GM21423 (cell line): Measurements from ENCODE around the gene TTC16.

Experiments used
- ATAC-seq: cut with Tn5 transposase; IDR thresholded peaks from one replicate; pipeline ENCODE4 v1.9.1; 2021; ENCODE audit warnings: mild to moderate bottlenecking, moderate library complexity; ENCODE audit not compliant: unreplicated experiment

TTC16 gene

DNA sequence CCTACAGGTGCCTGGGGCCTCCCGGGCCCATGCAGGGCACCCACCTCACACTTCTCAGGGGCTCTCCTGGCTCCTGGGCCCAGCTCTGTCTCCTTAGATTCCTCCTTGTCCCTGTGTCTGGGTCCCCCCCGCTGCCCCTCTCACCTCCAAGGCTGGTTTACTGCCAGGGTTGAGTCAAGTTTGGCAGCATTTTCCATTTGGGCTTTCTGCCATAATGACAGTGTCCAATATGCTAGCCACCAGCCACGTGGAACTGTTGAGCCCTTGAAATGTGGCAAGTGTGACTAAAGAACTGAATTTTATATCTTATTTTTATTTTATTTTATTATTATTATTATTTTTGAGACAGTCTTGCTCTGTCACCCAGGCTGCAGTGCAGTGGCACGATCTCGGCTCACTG lies 1.9 kb downstream of the TTC16 start:
- ATAC-seq = no peak

DNA sequence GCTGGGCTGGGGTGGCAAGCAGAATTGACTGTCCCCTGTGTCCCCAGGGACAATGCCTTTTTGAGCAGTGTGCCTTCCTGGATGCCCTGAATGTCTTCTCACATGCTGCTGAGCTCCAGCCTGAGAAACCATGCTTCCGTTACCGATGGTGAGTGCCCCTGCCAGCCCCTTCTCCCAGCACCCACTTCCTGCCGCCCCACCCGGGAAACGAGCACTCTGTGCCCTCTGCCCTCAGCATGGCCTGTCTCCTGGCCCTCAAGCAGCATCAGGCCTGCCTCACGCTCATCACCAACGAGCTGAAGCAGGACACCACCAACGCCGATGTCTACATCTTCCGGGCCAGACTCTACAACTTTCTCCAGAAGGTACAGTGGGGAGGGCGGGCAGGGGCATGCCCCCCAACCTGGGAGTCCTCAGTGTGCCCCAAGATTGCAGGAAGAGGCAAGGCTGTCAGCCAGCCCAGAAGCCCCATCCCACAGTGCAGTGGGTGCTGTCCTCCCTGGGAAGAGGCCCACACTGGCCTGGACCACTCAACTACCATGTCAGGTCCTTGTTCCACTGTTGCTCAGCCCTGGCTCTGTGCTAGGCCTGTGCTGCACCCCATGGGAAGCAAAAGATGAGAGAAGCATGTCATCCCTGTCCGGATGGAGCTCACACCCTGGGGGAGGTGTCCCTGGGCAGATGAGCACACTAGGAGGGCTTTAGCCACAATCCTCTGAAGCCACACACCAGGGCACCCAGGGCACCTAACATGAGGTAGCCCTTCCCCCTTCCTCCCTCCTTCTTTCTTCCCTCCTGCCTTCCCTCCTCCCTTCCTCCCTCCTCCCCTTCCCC lies 4.4 kb downstream of the TTC16 start:
- no peak for ATAC-seq

DNA sequence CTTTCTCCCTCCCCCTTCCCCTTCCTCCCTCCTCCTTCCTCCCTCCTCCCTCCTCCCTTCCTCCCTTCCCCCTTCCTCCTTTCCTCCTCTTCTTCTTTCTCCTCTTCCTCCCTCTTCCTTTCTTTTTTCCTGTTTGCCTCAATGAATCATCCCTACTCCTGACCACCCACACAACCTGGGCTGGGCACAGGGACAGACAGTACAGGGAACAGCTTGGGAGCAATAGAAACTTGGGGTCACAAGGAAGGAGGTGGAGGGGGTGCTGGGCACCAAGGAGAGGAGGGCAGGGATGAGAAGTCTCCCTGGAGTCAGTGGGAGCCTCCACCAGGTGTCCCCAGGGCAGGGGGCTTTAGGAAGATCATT lies 5.0 kb downstream of the TTC16 start:
- no peak for ATAC-seq

DNA sequence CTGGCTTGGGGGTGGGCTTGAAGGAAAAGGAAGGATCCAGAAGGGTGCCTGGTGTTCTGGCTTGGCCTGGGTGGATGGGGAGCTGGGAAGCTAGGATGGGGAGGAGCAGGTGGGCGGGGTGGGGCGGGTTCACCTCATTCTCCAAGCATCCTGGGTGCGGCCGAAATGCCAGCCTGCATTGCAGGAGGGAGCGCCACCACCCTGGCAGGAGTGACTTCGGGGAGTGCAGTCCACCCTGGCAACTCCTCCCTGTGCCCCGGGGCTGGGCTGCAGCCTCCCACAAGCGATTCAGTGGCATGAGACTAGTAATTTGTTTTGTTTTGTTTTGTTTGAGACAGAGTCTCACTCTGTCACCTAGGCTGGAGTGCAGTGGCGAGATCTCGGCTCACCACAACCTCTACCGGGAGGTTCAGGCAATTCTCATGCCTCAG lies 5.5 kb downstream of the TTC16 start:
- ATAC-seq = no peak

DNA sequence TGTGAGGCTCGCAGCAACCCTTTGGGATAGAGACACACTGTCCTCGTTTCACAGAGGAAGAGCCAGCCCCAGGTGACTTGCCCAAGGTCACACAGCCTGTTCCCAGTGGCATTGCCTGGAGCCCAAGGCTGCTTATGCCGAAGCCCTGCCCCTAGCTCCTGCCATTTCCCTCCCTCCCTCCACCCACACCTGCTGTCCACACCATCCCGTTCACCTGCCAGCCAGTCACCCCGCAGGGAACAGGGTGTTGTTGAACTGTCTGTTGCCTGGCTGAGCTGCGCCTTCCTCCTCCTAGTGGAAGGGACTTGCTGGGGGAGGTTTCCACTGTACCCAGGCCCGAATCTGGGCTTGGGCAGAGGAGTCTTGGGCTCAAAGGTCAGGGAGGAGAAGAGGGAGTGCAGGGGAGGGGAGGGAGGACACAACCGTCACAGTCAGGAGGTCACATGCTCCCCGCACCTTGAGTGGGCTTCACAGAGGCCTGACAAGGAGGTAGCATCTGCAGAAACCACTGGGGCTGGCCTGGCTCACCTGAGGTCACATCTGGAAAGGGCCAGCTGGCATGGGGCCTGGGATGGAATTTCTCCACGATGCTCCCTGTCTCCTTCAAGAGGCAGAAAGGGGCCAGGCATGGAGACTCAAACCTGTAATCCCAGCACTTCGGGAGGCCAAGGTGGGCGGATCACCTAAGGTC lies 6.3 kb downstream of the TTC16 start:
- ATAC-seq = no peak

DNA sequence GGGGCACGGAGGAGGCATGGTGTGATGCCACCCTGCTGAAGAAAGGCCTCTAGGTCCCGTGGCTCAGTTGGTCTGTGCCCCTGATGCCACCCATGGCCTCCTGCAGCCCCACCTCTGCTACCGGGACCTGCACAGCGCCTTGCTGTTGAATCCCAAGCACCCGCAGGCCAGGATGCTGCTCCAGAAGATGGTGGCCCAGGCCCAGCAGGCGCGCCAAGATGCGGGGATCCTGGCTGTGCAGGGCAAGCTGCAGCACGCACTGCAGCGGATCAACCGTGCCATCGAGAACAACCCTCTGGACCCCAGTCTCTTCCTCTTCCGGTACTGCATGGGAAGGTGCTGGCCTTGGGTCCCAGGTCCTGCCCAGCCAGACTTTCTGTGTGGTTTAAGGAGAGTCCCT lies 7.1 kb downstream of the TTC16 start:
- ATAC-seq = no peak

DNA sequence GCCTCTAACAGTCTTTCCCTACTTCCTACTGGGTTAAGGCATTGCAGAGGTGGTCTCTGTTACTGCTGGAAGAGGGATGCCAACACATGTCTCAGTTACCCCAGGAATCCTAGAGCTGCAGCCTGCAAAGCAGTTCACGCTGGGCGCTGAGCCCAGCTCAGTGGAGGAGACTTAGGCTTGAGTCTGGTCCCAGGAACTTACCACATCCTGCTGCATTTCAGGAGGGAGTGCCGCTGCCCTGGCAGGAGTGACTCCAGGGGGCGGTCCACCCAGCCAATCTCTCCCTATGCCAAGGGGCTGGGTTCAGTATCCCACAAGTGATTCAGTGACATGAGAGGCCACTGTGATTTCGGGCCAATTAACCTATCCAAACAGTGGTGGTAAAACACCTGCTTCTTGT lies 7.6 kb downstream of the TTC16 start:
- ATAC-seq = no peak

DNA sequence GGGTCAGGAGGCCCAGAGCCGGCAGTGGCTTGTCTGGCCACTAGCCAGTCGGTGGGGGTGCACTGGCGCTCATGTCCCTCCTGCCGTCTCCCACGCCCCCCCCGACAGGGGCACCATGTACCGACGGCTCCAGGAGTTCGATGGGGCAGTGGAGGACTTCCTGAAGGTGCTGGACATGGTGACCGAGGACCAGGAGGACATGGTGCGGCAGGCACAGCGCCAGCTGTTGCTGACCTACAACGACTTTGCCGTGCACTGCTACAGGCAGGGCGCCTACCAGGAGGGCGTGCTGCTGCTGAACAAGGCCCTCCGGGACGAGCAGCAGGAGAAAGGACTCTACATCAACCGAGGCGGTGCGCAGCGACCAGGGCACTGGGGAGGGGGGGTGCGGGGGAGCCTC lies 8.1 kb downstream of the TTC16 start:
- no peak for ATAC-seq

GRCh38 chr9:127726871-127727270 lies 11.0 kb downstream of the TTC16 start:
- no peak for ATAC-seq

GRCh38 chr9:127728808-127729207 lies 12.9 kb downstream of the TTC16 start:
- ATAC-seq = no peak

- ATAC-seq = no peak
These were observed 13.8 kb downstream of the TTC16 start for GRCh38 chr9:127729522-127730256.

DNA sequence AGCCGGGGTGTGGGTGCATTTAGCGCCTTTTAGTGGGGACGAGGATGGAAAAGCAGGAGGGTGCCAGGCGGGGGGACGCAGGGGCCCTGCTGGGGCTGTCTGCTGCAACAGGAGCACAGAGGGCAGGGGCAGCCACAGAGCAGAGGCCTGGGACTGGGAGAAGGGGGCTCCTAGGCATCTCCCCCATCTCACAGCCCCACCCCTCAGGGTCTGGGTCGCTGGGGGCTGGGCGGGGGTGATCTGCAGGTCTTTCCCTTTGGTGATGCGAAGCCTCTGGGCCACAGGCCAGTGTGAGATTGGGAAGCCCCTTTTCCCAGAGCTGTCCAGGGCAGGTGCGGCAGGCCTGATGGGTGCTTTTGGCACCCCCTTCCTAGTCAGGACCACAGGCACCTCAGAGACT lies 14.4 kb downstream of the TTC16 start:
- no peak for ATAC-seq

DNA sequence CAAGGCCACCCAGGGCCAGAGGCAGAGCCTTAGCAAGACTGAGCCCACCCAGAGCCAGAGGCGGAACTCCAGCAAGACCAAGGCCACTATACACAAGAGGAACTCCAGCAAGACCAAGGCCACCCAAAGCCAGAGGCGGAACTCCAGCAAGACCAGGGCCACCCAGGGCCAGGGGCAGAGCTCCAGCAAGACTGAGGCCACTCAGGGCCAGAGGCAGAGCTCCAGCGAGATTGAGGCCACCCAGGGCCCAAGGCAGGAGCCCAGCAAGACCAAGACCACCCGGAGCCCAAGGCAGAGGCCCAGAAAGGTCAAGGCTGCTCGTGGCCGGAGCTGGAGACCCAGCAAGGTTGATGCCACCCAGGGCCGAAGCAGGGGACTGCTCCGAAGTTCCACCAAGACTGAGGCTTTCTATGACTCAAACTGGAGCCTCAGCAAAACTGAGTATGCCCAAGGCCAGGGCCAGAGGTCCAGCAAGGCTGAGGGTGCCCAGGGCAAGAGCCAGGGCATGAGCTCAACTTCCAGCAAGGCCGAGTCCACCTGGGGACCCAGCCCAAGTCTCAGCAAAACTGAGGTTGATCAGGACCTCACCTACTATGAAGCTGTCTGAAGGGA lies 15.0 kb downstream of the TTC16 start:
- no peak for ATAC-seq

DNA sequence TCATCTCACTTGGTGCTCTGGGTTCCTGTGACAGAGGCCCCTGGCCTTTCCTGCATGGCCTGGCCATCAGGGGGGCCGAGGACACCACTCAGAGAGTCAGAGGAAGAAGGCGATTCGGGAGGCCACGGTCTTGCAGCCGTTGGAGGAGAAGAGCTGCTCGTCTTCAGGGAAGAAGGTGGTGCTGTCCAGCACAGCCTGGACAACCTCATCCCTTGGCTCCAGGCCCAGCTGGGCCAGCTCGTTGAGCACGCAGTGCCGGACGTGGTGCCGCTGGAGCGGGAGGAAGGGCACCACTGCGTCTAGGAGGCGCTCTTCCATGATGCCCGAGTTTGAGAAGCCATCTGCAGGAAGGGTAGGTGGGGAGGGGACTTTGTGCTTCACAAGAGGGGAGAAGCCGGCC lies 16.1 kb downstream of the TTC16 start:
- no peak for ATAC-seq

DNA sequence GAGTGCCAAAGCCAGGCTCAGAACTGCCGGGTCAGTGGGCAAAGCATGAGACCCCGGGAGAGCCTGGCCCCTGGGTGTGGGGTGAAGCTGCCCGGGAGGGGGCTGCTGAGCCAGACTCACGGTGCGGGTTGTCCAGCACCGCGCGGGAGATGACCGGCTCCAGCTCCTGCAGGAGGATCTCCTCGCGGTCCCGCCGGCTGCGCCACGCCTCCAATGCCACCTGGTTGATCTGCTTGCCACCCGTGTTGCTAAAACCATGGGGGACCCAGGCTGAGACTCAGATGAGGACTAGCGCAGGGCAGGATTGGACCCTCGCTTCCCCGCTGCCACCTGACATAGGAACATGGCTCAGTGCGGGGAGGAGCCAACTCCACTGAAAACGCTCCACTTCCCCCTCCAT lies 16.6 kb downstream of the TTC16 start:
- no peak for ATAC-seq

DNA sequence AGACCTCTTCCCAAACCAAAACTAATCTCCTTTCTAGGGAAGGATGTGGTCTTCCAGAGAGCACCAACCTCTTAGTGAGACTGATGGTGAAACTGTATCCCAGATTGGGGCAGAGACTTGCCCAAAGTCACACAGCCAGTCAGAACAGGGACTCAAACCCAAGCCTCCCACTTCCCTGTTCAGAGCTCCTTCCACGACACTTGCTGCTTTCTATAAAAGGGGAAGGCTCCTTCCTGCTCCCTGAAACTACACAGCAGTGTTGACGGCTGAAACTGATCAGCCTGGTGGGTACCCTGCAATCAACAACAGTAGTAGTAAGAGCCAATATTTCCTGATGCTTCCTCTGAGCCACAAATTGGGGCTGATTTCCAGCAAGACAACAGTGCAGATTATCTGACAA lies 17.7 kb downstream of the TTC16 start:
- ATAC-seq = no peak

DNA sequence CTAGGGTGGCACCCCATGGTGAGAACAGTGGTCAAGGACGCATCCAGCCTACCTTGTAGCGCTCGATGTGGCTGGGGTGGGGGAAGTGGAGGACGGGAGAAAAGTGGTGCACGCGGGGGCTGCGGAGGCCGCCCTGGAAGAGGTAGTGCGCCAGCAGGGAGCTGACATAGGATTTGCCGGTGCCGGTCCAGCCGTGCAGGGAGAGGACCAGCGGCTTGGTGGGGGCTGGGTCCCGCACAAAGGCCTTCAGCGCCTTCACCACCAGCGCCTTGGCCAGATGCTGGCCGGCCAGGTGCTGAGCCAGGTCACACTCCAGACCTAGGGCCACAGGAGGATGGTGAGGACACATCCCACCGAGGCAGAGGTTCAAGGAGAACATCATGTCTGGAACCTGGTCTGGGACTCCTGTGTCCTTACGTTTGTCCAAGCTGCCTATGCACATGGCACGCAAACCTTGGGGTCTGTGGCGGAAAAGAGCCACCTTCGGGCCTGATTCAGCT lies 18.4 kb downstream of the TTC16 start:
- ATAC-seq = no peak

DNA sequence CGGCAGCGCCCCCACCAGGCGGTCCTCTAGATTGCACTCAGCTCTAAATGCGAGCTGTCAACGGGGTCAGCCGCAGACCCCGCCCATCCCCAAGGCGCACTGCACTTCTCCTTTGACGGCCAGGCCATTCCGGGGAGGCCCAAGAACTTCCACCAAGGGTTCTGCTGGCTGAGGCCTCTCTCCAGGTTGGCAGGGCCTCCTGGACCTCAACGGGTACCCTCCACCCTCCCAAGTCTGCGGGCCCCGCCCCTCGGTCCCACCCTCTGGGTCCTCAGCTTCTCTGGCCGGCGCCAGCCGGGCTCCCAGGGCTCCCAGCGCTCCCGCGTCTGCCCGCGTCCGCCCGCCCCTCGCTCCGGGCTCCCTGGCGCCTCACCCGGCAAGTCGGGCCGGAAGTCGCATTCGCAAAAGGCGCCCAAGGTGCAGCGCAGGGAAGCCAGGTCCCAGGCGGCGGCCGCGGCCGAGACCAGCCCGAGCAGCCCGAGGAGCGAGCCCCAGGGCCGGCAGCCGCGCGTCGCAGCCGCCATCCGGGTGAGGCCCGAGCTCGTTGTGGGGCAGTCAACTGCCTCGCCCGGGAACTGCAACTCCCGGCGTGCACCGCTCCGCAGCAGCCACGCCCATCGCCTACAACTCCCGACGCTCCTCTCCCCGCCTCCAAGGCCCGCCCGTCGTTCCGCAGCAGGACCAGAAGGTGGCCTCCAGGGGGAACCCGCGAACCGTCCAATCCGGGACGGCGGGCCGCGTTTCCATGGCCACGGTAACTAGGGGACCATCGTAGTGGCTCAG lies 19.1 kb downstream of the TTC16 start, which contains the start of gene TOR2A:
Gene TOR2A (minus strand): TSS at position 548 of the 783 bp plus-strand sequence. CDS start 24 bp downstream, at position 524.
- peak; percentile 85 for ATAC-seq

DNA sequence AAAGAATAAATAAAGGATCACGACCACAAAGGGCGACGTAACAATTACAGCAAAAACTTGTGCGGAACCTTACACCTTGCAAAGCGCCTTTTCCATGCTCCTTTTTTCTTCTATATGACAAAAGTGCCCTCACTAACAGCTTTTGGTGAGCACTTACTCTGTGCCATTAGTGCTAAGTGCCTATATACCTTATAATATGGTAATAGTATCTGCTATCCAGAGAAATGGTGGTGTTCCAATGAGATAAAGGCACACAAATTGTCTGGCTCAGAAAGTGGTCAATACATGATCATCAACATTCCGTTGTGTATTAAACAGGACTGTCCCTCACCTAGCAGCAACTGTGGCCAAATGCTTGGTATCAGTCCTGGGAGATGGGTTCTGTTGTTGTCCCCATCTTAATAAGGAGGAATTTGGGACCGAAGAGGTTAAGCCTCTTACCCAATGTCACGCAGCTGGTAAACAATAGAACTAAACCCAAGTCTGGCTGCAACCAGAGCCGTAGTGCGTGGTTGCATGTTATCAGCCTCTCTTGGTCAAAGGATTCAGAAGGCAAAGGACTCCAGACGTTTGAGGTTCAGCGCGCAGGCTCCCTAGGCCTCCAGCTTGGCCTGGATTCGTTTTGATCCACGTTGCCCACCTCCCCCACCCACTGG lies 19.8 kb downstream of the TTC16 start:
- peak; percentile 1 for ATAC-seq

GRCh38 chr9:127738666-127739065 lies 22.8 kb downstream of the TTC16 start:
- no peak for ATAC-seq
